GM08714 (cell line): ENCODE data around the gene CEACAM7.
"Not testable (repeated sequence)": the region's sequence is repeated elsewhere in the genome, so short reads cannot be mapped to it uniquely, and the experiment has no call there.

ENCODE experiments used
- H3K4me3 ChIP-seq: fragments of 200-500 bp; sonication (Bioruptor generic); 2 replicates; pipeline ENCODE4 v1.5.1; 2014; ENCODE audit warnings: mild to moderate bottlenecking, low read length, inconsistent platforms
- ZNF274 ChIP-seq: IDR thresholded peaks from 2 replicates; pipeline ENCODE4 v1.6.1; 2012; ENCODE audit warnings: mild to moderate bottlenecking, low read depth, low read length

CEACAM7 gene

GRCh38 chr19:41695745-41696144, 7.7 kb upstream of the CEACAM7 start:
- TF ChIP-seq ZNF274 = no peak
- no peak overlapping the region for H3K4me3 ChIP-seq

GRCh38 chr19:41694831-41695635, 7.0 kb upstream of the CEACAM7 start:
- H3K4me3 ChIP-seq = no peak overlapping the region
- TF ChIP-seq ZNF274 = no peak

GRCh38 chr19:41694196-41694595, 6.1 kb upstream of the CEACAM7 start:
- no peak overlapping the region for H3K4me3 ChIP-seq
- TF ChIP-seq ZNF274 = no peak

GRCh38 chr19:41691268-41691970, 3.3 kb upstream of the CEACAM7 start:
- TF ChIP-seq ZNF274 = no peak
- H3K4me3 ChIP-seq = no peak overlapping the region

- no peak overlapping the region for H3K4me3 ChIP-seq
- no peak for TF ChIP-seq ZNF274
These were observed 2.7 kb upstream of the CEACAM7 start for GRCh38 chr19:41690801-41691065.

GRCh38 chr19:41689993-41690800, 2.1 kb upstream of the CEACAM7 start:
- H3K4me3 ChIP-seq = no peak overlapping the region
- no peak for TF ChIP-seq ZNF274

- TF ChIP-seq ZNF274 = no peak
- H3K4me3 ChIP-seq = no peak overlapping the region
These were observed 617 bp upstream of the CEACAM7 start for GRCh38 chr19:41688687-41689086.

GRCh38 chr19:41687419-41687818, 651 bp downstream of the CEACAM7 start:
- H3K4me3 ChIP-seq = no peak overlapping the region
- TF ChIP-seq ZNF274 = no peak

- H3K4me3 ChIP-seq = no peak overlapping the region
- TF ChIP-seq ZNF274 = no peak
These were observed 5.6 kb downstream of the CEACAM7 start for GRCh38 chr19:41682437-41682836.

- no peak for TF ChIP-seq ZNF274
These were observed 16.6 kb downstream of the CEACAM7 start for GRCh38 chr19:41671486-41671885.

GRCh38 chr19:41670755-41671154, 17.3 kb downstream of the CEACAM7 start:
- no peak overlapping the region for H3K4me3 ChIP-seq
- no peak for TF ChIP-seq ZNF274

More at GRCh38 chr19:41671486-41671885, 16.6 kb downstream of the CEACAM7 start:
- no peak overlapping the region for H3K4me3 ChIP-seq

- no peak for TF ChIP-seq ZNF274
These were observed 19.8 kb downstream of the CEACAM7 start for GRCh38 chr19:41668315-41668714.

GRCh38 chr19:41666075-41666474, 22.0 kb downstream of the CEACAM7 start:
- no peak overlapping the region for H3K4me3 ChIP-seq
- TF ChIP-seq ZNF274 = no peak

More at GRCh38 chr19:41668315-41668714, 19.8 kb downstream of the CEACAM7 start:
- no peak overlapping the region for H3K4me3 ChIP-seq

- TF ChIP-seq ZNF274 = no peak
- H3K4me3 ChIP-seq = no peak overlapping the region
These were observed 30.9 kb downstream of the CEACAM7 start for GRCh38 chr19:41657157-41657556.

GRCh38 chr19:41656756-41657155, 31.3 kb downstream of the CEACAM7 start:
- H3K4me3 ChIP-seq = not testable (repeated sequence)
